Endothelial cell of umbilical vein (primary cell): Measurements from ENCODE around the gene BLOC1S3. TPM values are rescaled to one million over a fixed set of nuclear protein-coding genes. Genes with fewer than 3 reads are reported as not detected.

Experiments used
- BruUV-seq: library from RNA; stranded (reverse); fragments of 400-500 nt; replicated peaks from 2 replicates; lab custom pipeline; 2021; lab: Mats Ljungman, UMichigan
- CTCF ChIA-PET: fragments of 300-600, 350-600 bp; sonication (Branson Sonifier 250); formaldehyde crosslinking; loops from one replicate; lab custom pipeline; 2021; ENCODE audit warnings: antibody characterized with exemption, inconsistent platforms; lab: Charles Lee
- POLR2A ChIA-PET: fragments of 300-600, 350-600 bp; sonication (Branson Sonifier 250); formaldehyde crosslinking; loops from one replicate; lab custom pipeline; 2021; ENCODE audit warnings: antibody characterized with exemption, inconsistent platforms; lab: Charles Lee
- DNase-seq: peaks from one replicate; pipeline ENCODE4 v3.0.0-alpha.2; 2011; ENCODE audit warnings: low read depth, low spot score
- FAIRE-seq: peaks from 2 replicates; lab custom pipeline; 2011; peaks lifted over from hg19 to GRCh38; lab: Jason Lieb, UNC
- H2AFZ ChIP-seq: 2 replicates; pipeline ENCODE4 v1.6.0; 2012; ENCODE audit warnings: low read depth, low read length, control low read depth, inconsistent platforms
- H3K27ac ChIP-seq: 2 replicates; pipeline ENCODE4 v1.5.1; 2011; ENCODE audit warnings: low read depth, mild to moderate bottlenecking, control low read depth, low read length, moderate library complexity; ENCODE audit not compliant: insufficient read depth
- H3K27me3 ChIP-seq, 2 experiments: 2 replicates each; pipeline versions ENCODE4 v1.6.0 to v1.6.1; 2011; ENCODE audit warnings: low read length in 2 of 2, mixed read lengths in 1 of 2; ENCODE audit not compliant: control insufficient read depth in 2 of 2, insufficient read depth in 2 of 2
- H3K36me3 ChIP-seq, 2 experiments: 2 replicates in 1 of 2; 3 replicates in 1 of 2; pipeline ENCODE4 v1.5.1; 2011; ENCODE audit warnings: low read length in 2 of 2, mild to moderate bottlenecking in 1 of 2, moderate library complexity in 1 of 2; ENCODE audit not compliant: control insufficient read depth in 2 of 2, insufficient read depth in 2 of 2; ENCODE audit errors: extremely low read depth in 1 of 2
- H3K4me1 ChIP-seq: 3 replicates; pipeline ENCODE4 v1.5.1; 2011; ENCODE audit warnings: mild to moderate bottlenecking, low read length; ENCODE audit not compliant: control insufficient read depth, insufficient read depth; ENCODE audit errors: extremely low read depth
- H3K4me2 ChIP-seq: 2 replicates; pipeline ENCODE4 v1.6.1; 2011; ENCODE audit warnings: low read length, control low read depth, mixed read lengths; ENCODE audit not compliant: insufficient read depth
- H3K4me3 ChIP-seq, 3 experiments: fragments of 200-600 bp in 1 of 3; sonication (generic), shearing (Covaris generic) in 1 of 3; replicated peaks in 1 of 3; 2 replicates each; pipeline ENCODE4 v1.5.1; 2011 to 2016; ENCODE audit warnings: control low read depth in 3 of 3, low read length in 3 of 3, mild to moderate bottlenecking in 2 of 3, inconsistent platforms in 1 of 3, low read depth in 1 of 3, moderate library complexity in 1 of 3; ENCODE audit not compliant: insufficient read depth in 1 of 3
- H3K79me2 ChIP-seq: 2 replicates; pipeline ENCODE4 v1.6.0; 2012; ENCODE audit warnings: low read length, inconsistent platforms; ENCODE audit not compliant: control insufficient read depth, insufficient read depth
- H3K9ac ChIP-seq: replicated peaks from 2 replicates; pipeline ENCODE3; 2011; ENCODE audit warnings: low read length, control low read depth; ENCODE audit not compliant: insufficient read depth; ENCODE audit errors: extremely low read depth
- H3K9me1 ChIP-seq: replicated peaks from 3 replicates; pipeline ENCODE4 v1.6.0; 2011; ENCODE audit warnings: mild to moderate bottlenecking, low read length; ENCODE audit not compliant: control insufficient read depth, insufficient read depth; ENCODE audit errors: extremely low read depth
- H3K9me3 ChIP-seq: replicated peaks from 2 replicates; pipeline ENCODE4 v1.5.1; 2012; ENCODE audit warnings: low read length, inconsistent platforms; ENCODE audit not compliant: control insufficient read depth, insufficient read depth
- H4K20me1 ChIP-seq: replicated peaks from 2 replicates; pipeline ENCODE3; 2011; ENCODE audit warnings: mild to moderate bottlenecking, low read length; ENCODE audit not compliant: control insufficient read depth, insufficient read depth; ENCODE audit errors: extremely low read depth
- CTCF ChIP-seq, 2 donors: IDR thresholded peaks; 1 replicate in 1 of 2; 2 replicates in 1 of 2; pipeline ENCODE4 v1.5.1; 2011; ENCODE audit warnings: low read length in 2 of 2, mild to moderate bottlenecking in 2 of 2, moderate library complexity in 2 of 2, control low read depth in 1 of 2, inconsistent platforms in 1 of 2, low read depth in 1 of 2; ENCODE audit not compliant: insufficient read depth in 1 of 2; ENCODE audit errors: extremely low read depth in 1 of 2
- EZH2 ChIP-seq: IDR thresholded peaks from 2 replicates; pipeline ENCODE4 v1.6.1; 2012; ENCODE audit warnings: borderline replicate concordance, low read depth, mild to moderate bottlenecking, moderate library complexity, low read length, inconsistent platforms; ENCODE audit not compliant: severe bottlenecking
- FOS ChIP-seq: IDR thresholded peaks from 2 replicates; pipeline ENCODE4 v1.6.1; 2011; ENCODE audit warnings: mild to moderate bottlenecking, low read length, moderate library complexity, borderline replicate concordance; ENCODE audit not compliant: insufficient read depth
- GATA2 ChIP-seq: IDR thresholded peaks from 2 replicates; pipeline ENCODE4 v1.7.0; 2011; ENCODE audit warnings: low read depth, mild to moderate bottlenecking, moderate library complexity, mixed read lengths, low read length; ENCODE audit not compliant: insufficient read length, insufficient read depth
- JUN ChIP-seq: IDR thresholded peaks from 2 replicates; pipeline ENCODE4 v1.6.1; 2011; ENCODE audit warnings: borderline replicate concordance, low read depth; ENCODE audit not compliant: insufficient read length, insufficient read depth
- MYC ChIP-seq: IDR thresholded peaks from one replicate; pipeline ENCODE4 v1.6.1; 2011; ENCODE audit warnings: mild to moderate bottlenecking, low read depth, low read length
- POLR2A ChIP-seq: IDR thresholded peaks from 2 replicates; pipeline ENCODE4 v1.6.1; 2012; ENCODE audit warnings: low read depth, mild to moderate bottlenecking, control low read depth, low read length
- POLR2AphosphoS5 ChIP-seq: IDR thresholded peaks from 2 replicates; pipeline ENCODE4 v1.6.1; 2012; ENCODE audit warnings: low read depth, mild to moderate bottlenecking, control low read depth, low read length, moderate library complexity; ENCODE audit not compliant: insufficient read depth
- dilution Hi-C: fragments of 300-500 bp; cut with MboI; formaldehyde crosslinking; loops from one replicate; pipeline ENCODE4 v1.15.0; 2019; ENCODE audit warnings: low sequenced_read_pairs; ENCODE audit not compliant: extremely low pct_ligation_motif_present
- intact Hi-C: fragments of 100-400 bp; cut with micrococcal nuclease; formaldehyde crosslinking; loops from one replicate; pipeline ENCODE4 v1.10.0; 2022
- polyA plus RNA-seq, 4 experiments: library from polyadenylated mRNA; depleted of rRNA in 3 of 4; stranded (reverse) in 3 of 4; unstranded in 1 of 4; fragments of >200 nt; gene quantifications; 2 replicates each; pipeline versions ENCODE4 v1.2.1 to v1.2.3, GENCODE V29; 2011 to 2012; ENCODE audit warnings: missing spikeins in 1 of 4
- total RNA-seq: library from RNA; stranded (reverse); gene quantifications from 2 replicates; pipeline ENCODE4 v1.2.3, GENCODE V29; 2021
- TF ChIP-seq, protein P1 (sequence below): IDR thresholded peaks from 2 replicates; pipeline ENCODE4 v1.6.1; 2011; ENCODE audit not compliant: insufficient read depth, insufficient read length

Gene BLOC1S3
- total and polyA plus RNA-seq, 2 donors (not counting 3 experiments of a cell fraction or from before 2014, with no cell fraction given): 13.6 to 17.4 TPM

DNA sequence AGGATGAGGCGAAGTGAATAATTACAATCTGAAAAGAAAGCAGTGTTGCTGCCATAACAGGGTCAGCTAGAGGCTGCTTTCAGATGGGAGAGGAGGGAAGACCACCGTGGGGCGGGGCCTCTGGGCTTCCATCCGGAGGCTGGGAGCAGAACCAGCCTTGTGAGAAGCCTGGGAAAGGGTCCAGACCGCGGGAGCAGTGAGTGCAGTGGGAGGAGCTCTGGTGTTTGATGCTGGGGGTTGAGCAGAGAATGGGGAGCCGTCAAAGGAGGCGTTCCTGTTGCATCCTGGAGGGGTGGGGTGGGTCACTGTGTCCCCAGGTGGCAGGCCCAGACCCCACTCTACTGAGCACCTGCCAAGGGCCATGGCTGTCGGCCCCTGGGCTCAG lies 35.9 kb upstream of the BLOC1S3 start:
- Histone ChIP-seq H3K27ac (no peak overlapping the region), H3K4me1 (no peaks in the 10 kb centered on the region), H3K27me3 (no peaks in the 10 kb centered on the region), H3K79me2 (no peaks in the 10 kb centered on the region), H3K9me3 (no peaks in the 10 kb centered on the region), H3K4me3 (no peak overlapping the region), H3K9me1 (no peaks in the 10 kb centered on the region), H4K20me1 (no peaks in the 10 kb centered on the region), H3K4me2 (no peak overlapping the region), H2AFZ (no peak overlapping the region), H3K9ac (no peak overlapping the region), H3K36me3 (peaks cover 2 to 17% of the 10 kb centered on the region in 2 experiments)
- BruUV-seq: no TSS peak
- CTCF ChIA-PET: interaction anchor here (1.5 kb wide), 1 partner anchor 50 kb away, joined by 4 read pairs; the partner anchor contains the start of gene PPP1R37
- TF ChIP-seq CTCF (IDR thresholded peaks at IDR 0.05; ENCODE audit: extremely low read depth in 1 of 2, insufficient read depth in 1 of 2, low read depth in 1 of 2, low read length in 2 of 2) (no peak), EZH2 (no peak), POLR2A (no peak), MYC (no peak), FOS (no peak), JUN (no peak), GATA2 (no peak), POLR2AphosphoS5 (no peak)
- TF ChIP-seq, protein P1, sequence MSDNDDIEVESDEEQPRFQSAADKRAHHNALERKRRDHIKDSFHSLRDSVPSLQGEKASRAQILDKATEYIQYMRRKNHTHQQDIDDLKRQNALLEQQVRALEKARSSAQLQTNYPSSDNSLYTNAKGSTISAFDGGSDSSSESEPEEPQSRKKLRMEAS: no peak
- FAIRE-seq (no peak), DNase-seq (no peak)
- dilution Hi-C loops: no loop called here
- intact Hi-C loops: no loop called here
- POLR2A ChIA-PET: no interaction called here
